HEK293 (cell line): ENCODE data around the gene LRRC46.

Experiments
- CTCF ChIA-PET: fragments of 350-600 bp; formaldehyde crosslinking; extraction: SDS; loops from one replicate; lab custom pipeline; 2021; ENCODE audit warnings: antibody characterized with exemption; lab: Yijun Ruan, JAX
- POLR2A ChIA-PET: fragments of 300-600 bp; formaldehyde crosslinking; extraction: SDS; loops from one replicate; lab custom pipeline; 2020; ENCODE audit warnings: antibody characterized with exemption, inconsistent platforms; lab: Yijun Ruan, JAX
- H3K27ac ChIP-seq: fragments of 200-500 bp; sonication (Bioruptor generic); 2 replicates; pipeline ENCODE4 v1.5.1; 2014; ENCODE audit warnings: low read depth, low read length, control low read depth, inconsistent platforms; ENCODE audit errors: extremely low read depth
- H3K36me3 ChIP-seq, 2 experiments: fragments of 200-500 bp in 1 of 2; sonication (Bioruptor generic) in 1 of 2; 1 replicate in 1 of 2; 2 replicates in 1 of 2; pipeline ENCODE4 v1.5.1; 2014 to 2017; ENCODE audit warnings: inconsistent platforms in 2 of 2, low read length in 2 of 2; ENCODE audit not compliant: control insufficient read depth in 2 of 2, insufficient read depth in 1 of 2
- H3K4me1 ChIP-seq: fragments of 200-500 bp; sonication (Bioruptor generic); 2 replicates; pipeline ENCODE4 v1.5.1; 2014; ENCODE audit warnings: mild to moderate bottlenecking, low read length, inconsistent platforms; ENCODE audit not compliant: control insufficient read depth, insufficient read depth
- H3K4me3 ChIP-seq: 2 replicates; pipeline ENCODE4 v1.5.1; 2011; ENCODE audit warnings: low read depth, mild to moderate bottlenecking, control low read depth, low read length, moderate library complexity
- H3K9me3 ChIP-seq: fragments of 200-500 bp; sonication (Bioruptor generic); 2 replicates; pipeline ENCODE4 v1.5.1; 2014; ENCODE audit warnings: low read depth, low read length, inconsistent platforms; ENCODE audit not compliant: control insufficient read depth, insufficient read depth
- EGR2 ChIP-seq: fragments of 450-650 bp; formaldehyde crosslinking; IDR thresholded peaks from 2 replicates; pipeline ENCODE4 v1.5.1; 2016; ENCODE audit warnings: low read depth, missing biosample characterization, missing genetic modification characterization
- KLF1 ChIP-seq: fragments of 450-650 bp; formaldehyde crosslinking; IDR thresholded peaks from 2 replicates; pipeline ENCODE4 v1.5.1; 2016; ENCODE audit warnings: missing biosample characterization, missing genetic modification characterization
- KLF7 ChIP-seq: fragments of 450-650 bp; formaldehyde crosslinking; IDR thresholded peaks from 2 replicates; pipeline ENCODE4 v1.5.1; 2016; ENCODE audit warnings: missing biosample characterization, missing genetic modification characterization, borderline replicate concordance
- MEIS1 ChIP-seq: sonication (generic); formaldehyde crosslinking; IDR thresholded peaks from 2 replicates; pipeline ENCODE4 v1.8.1; 2022; ENCODE audit warnings: missing genetic modification reagents, mild to moderate bottlenecking, borderline replicate concordance
- MZF1 ChIP-seq: fragments of 450-650 bp; formaldehyde crosslinking; IDR thresholded peaks from 2 replicates; pipeline ENCODE4 v1.5.1; 2017; ENCODE audit warnings: missing biosample characterization, missing genetic modification characterization, borderline replicate concordance
- SALL2 ChIP-seq: fragments of 450-650 bp; formaldehyde crosslinking; IDR thresholded peaks from 2 replicates; pipeline ENCODE4 v1.5.0; 2017; ENCODE audit warnings: missing biosample characterization, mild to moderate bottlenecking, missing genetic modification characterization, borderline replicate concordance
- TRIM28 ChIP-seq: IDR thresholded peaks from 2 replicates; pipeline ENCODE4 v1.6.1; 2011; ENCODE audit warnings: low read length, control low read depth, borderline replicate concordance
- ZFHX2 ChIP-seq: fragments of 450-650 bp; formaldehyde crosslinking; conservative IDR thresholded peaks from 2 replicates; pipeline ENCODE4 v1.5.1; 2016; ENCODE audit warnings: missing biosample characterization, missing genetic modification characterization
- ZFP69B ChIP-seq: fragments of 450-650 bp; formaldehyde crosslinking; IDR thresholded peaks from 2 replicates; pipeline ENCODE4 v1.5.1; 2016; ENCODE audit warnings: missing biosample characterization, missing genetic modification characterization
- ZNF10 ChIP-seq: fragments of 450-650 bp; formaldehyde crosslinking; IDR thresholded peaks from 2 replicates; pipeline ENCODE4 v1.5.1; 2017; ENCODE audit warnings: missing biosample characterization, missing genetic modification characterization
- ZNF175 ChIP-seq: fragments of 450-650 bp; formaldehyde crosslinking; IDR thresholded peaks from 2 replicates; pipeline ENCODE4 v1.5.1; 2016; ENCODE audit warnings: missing biosample characterization, missing genetic modification characterization
- ZNF23 ChIP-seq: fragments of 450-650 bp; formaldehyde crosslinking; IDR thresholded peaks from 2 replicates; pipeline ENCODE4 v1.5.1; 2016; ENCODE audit warnings: missing biosample characterization, missing genetic modification characterization, borderline replicate concordance
- ZNF350 ChIP-seq: fragments of 450-650 bp; formaldehyde crosslinking; IDR thresholded peaks from 2 replicates; pipeline ENCODE4 v1.5.0; 2017; ENCODE audit warnings: missing biosample characterization, mild to moderate bottlenecking, missing genetic modification characterization
- ZNF473 ChIP-seq: fragments of 450-650 bp; formaldehyde crosslinking; IDR thresholded peaks from 2 replicates; pipeline ENCODE4 v1.5.1; 2017; ENCODE audit warnings: missing biosample characterization, missing genetic modification characterization
- ZNF48 ChIP-seq: fragments of 450-650 bp; formaldehyde crosslinking; IDR thresholded peaks from 2 replicates; pipeline ENCODE4 v1.5.1; 2016; ENCODE audit warnings: missing biosample characterization, missing genetic modification characterization
- ZNF530 ChIP-seq: fragments of 450-650 bp; formaldehyde crosslinking; IDR thresholded peaks from 2 replicates; pipeline ENCODE4 v1.5.1; 2016; ENCODE audit warnings: low read depth, missing biosample characterization, missing genetic modification characterization
- ZNF558 ChIP-seq: fragments of 450-650 bp; formaldehyde crosslinking; IDR thresholded peaks from 2 replicates; pipeline ENCODE4 v1.5.1; 2016; ENCODE audit warnings: missing biosample characterization, missing genetic modification characterization
- TF ChIP-seq, protein P1 (sequence below): fragments of 450-650 bp; formaldehyde crosslinking; IDR thresholded peaks from 2 replicates; pipeline ENCODE4 v1.5.1; 2016; ENCODE audit warnings: missing biosample characterization, missing genetic modification characterization
- TF ChIP-seq, protein P2 (sequence below): fragments of 450-650 bp; formaldehyde crosslinking; IDR thresholded peaks from 2 replicates; pipeline ENCODE4 v1.5.1; 2016; ENCODE audit warnings: missing biosample characterization, missing genetic modification characterization
- TF ChIP-seq, protein P3 (sequence below): fragments of 450-650 bp; formaldehyde crosslinking; IDR thresholded peaks from 2 replicates; pipeline ENCODE4 v1.5.1; 2016; ENCODE audit warnings: missing biosample characterization, missing genetic modification characterization

LRRC46 gene

DNA sequence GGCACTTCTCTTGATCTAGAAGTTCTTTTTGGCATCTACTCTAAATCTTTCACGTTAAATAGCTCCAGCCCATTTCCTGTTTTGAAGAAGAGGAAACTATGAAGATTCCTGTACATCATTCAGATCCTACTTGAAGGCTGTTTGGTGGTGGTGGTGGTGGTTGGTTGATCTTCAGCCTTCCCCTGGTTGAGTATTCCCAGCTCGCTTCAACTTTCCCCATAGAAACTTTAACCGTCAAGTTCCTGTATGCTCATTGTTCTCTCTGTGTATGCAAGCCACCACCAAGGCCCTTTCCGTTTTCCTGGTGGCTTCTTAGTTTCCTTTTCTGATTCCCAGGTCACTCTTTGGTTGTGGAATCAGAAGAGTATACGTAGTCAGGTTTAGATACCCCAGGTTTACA, 3.3 kb downstream of the LRRC46 start (continued):
- TF ChIP-seq, protein P1, sequence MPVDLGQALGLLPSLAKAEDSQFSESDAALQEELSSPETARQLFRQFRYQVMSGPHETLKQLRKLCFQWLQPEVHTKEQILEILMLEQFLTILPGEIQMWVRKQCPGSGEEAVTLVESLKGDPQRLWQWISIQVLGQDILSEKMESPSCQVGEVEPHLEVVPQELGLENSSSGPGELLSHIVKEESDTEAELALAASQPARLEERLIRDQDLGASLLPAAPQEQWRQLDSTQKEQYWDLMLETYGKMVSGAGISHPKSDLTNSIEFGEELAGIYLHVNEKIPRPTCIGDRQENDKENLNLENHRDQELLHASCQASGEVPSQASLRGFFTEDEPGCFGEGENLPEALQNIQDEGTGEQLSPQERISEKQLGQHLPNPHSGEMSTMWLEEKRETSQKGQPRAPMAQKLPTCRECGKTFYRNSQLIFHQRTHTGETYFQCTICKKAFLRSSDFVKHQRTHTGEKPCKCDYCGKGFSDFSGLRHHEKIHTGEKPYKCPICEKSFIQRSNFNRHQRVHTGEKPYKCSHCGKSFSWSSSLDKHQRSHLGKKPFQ (tag by site-specific recombination) = no peak
- TF ChIP-seq ZNF175 (tag by site-specific recombination) (no peak), ZNF473 (no peak), SALL2 (tag by site-specific recombination) (no peak), KLF1 (tag by site-specific recombination) (no peak)

DNA sequence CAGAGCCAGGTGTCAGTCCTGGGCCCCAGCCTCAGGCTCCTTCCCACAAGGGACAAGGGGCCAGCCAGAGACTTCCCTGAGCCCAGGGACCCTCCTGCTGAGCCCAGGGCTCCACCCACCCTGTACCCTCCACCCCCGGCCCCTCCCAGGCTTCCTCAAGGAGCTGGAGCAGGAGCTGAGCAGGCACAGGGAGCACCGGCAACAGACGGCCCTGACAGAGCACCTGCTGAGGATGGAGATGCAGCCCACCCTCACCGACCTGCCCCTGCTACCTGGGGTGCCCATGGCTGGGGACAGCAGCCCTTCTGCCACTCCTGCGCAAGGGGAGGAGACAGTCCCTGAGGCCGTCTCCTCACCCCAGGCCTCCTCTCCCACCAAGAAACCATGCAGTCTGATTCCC, 5.1 kb downstream of the LRRC46 start:
- ChIA-PET CTCF (interaction anchor here (0.9 to 19.4 kb wide), 2 partner anchors 35 to 50 kb away, joined by 3 to 837 read pairs; partner anchors contain the start of gene SP2), POLR2A (interaction anchor here (1.3 kb wide), 1 partner anchor 59 kb away, joined by 4 read pairs; the partner anchor contains the start of gene SP2)
- H3K27ac ChIP-seq = no peak overlapping the region
- H3K4me3 ChIP-seq = no peak overlapping the region
- H3K36me3 ChIP-seq = peaks cover 0 to 47% of the 10 kb centered on the region in 2 experiments; a peak in 1 of 3 replicates
- peaks cover 3% of the 10 kb centered on the region for H3K4me1 ChIP-seq
- no peaks in the 10 kb centered on the region for H3K9me3 ChIP-seq
- TF ChIP-seq ZNF48 (tag by site-specific recombination) (no peak), ZNF558 (tag by site-specific recombination) (no peak), ZNF530 (tag by site-specific recombination) (no peak), ZNF10 (tag by site-specific recombination) (0 out of 2 replicates have a peak, but pooled peaks have one; percentile 38), TRIM28 (no peak)
- TF ChIP-seq, protein P2, sequence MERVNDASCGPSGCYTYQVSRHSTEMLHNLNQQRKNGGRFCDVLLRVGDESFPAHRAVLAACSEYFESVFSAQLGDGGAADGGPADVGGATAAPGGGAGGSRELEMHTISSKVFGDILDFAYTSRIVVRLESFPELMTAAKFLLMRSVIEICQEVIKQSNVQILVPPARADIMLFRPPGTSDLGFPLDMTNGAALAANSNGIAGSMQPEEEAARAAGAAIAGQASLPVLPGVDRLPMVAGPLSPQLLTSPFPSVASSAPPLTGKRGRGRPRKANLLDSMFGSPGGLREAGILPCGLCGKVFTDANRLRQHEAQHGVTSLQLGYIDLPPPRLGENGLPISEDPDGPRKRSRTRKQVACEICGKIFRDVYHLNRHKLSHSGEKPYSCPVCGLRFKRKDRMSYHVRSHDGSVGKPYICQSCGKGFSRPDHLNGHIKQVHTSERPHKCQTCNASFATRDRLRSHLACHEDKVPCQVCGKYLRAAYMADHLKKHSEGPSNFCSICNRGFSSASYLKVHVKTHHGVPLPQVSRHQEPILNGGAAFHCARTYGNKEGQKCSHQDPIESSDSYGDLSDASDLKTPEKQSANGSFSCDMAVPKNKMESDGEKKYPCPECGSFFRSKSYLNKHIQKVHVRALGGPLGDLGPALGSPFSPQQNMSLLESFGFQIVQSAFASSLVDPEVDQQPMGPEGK (tag by site-specific recombination) = no peak
- TF ChIP-seq, all 188 proteins: peak for 1

DNA sequence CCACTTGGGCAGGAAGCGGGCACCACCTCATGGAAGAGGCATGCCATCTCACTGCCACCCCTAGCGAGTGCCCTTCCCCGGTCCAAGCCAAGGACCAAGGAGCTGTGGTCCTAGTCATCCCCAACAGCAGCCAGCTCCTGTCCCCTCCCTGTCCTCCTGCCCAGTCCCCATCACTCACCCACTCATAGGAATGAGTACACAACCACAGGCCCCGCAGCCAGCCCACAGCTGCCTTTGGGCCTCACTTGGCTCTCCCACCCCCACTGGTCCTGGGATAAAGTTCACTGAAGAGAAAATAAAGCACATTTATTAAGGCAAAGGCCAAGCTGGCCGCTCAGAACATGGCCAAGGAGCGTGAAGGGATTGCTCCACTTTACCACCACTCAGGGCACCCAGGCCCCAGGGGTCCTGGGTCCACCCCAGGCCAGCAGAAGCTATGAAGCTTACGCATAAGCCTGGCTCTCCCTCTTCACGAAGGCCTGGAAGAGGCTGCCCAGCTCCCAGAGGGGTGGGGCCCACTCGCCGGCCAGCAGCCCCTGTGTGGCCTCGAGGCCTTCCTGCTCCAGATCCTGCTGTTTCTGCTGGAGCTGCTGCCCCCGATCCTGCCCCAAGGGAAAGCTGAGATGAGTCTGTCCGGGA, 6.0 kb downstream of the LRRC46 start:
- POLR2A ChIA-PET = interaction anchor here (0.5 to 1.3 kb wide), 5 partner anchors 26 to 1149 kb away, joined by 3 to 4 read pairs (median 4); partner anchors contain the start of genes CDK5RAP3 and SP2
- peaks cover 0 to 47% of the 10 kb centered on the region in 2 experiments; a peak in 1 of 3 replicates for H3K36me3 ChIP-seq
- H3K4me1 ChIP-seq = no peaks in the 10 kb centered on the region; the same call in 1 of the 2 replicates
- no peaks in the 10 kb centered on the region for H3K9me3 ChIP-seq
- no peak overlapping the region for H3K27ac ChIP-seq
- H3K4me3 ChIP-seq = no peak overlapping the region
- CTCF ChIA-PET = interaction anchor here (0.6 to 19.4 kb wide), 5 partner anchors 10 to 754 kb away, joined by 3 to 837 read pairs (median 5); partner anchors contain the start of genes CDK5RAP3 and SP2
- TF ChIP-seq, protein P3, sequence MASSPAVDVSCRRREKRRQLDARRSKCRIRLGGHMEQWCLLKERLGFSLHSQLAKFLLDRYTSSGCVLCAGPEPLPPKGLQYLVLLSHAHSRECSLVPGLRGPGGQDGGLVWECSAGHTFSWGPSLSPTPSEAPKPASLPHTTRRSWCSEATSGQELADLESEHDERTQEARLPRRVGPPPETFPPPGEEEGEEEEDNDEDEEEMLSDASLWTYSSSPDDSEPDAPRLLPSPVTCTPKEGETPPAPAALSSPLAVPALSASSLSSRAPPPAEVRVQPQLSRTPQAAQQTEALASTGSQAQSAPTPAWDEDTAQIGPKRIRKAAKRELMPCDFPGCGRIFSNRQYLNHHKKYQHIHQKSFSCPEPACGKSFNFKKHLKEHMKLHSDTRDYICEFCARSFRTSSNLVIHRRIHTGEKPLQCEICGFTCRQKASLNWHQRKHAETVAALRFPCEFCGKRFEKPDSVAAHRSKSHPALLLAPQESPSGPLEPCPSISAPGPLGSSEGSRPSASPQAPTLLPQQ (tag by site-specific recombination) = peak; percentile 69
- TF ChIP-seq KLF7 (tag by site-specific recombination) = no peak
- peak; percentile 46; the same call in 1 of the 2 replicates for TF ChIP-seq ZFHX2
- 0 out of 2 replicates have a peak, but pooled peaks have one; percentile 14 for TF ChIP-seq ZFP69B (tag by site-specific recombination)
- no peak for TF ChIP-seq MZF1 (tag by site-specific recombination)
- no peak for TF ChIP-seq ZNF350 (tag by site-specific recombination)
- no peak for TF ChIP-seq ZNF23 (tag by site-specific recombination)
- TF ChIP-seq MEIS1 (CRISPR knock-in tag) = no peak
- TF ChIP-seq EGR2 = peak; percentile 75
